GM12875 (cell line): ENCODE data around the gene ABI2.

ENCODE experiments used
- H3K4me3 ChIP-seq: one replicate; pipeline ENCODE4 v1.5.1; 2011; ENCODE audit warnings: low read depth, low read length, control low read depth
- CTCF ChIP-seq: IDR thresholded peaks from 2 replicates; pipeline ENCODE4 v1.5.1; 2011; ENCODE audit warnings: low read depth, mild to moderate bottlenecking, control low read depth, inconsistent platforms, low read length, moderate library complexity, borderline replicate concordance; ENCODE audit not compliant: insufficient read depth

Gene ABI2

GRCh38 chr2:203431391-203432185, 103.4 kb downstream of the ABI2 start:
- no peak for TF ChIP-seq CTCF
- H3K4me3 ChIP-seq, result no peak overlapping the region

- no peak overlapping the region for H3K4me3 ChIP-seq
- no peak for TF ChIP-seq CTCF
Observed at GRCh38 chr2:203432811-203433210, 104.6 kb downstream of the ABI2 start.

- H3K4me3 ChIP-seq, result no peak overlapping the region
- no peak for TF ChIP-seq CTCF
Observed at GRCh38 chr2:203436496-203436895, 108.3 kb downstream of the ABI2 start.

GRCh38 chr2:203437511-203437910, 109.3 kb downstream of the ABI2 start:
- no peak for TF ChIP-seq CTCF

GRCh38 chr2:203438528-203438927, 110.3 kb downstream of the ABI2 start:
- TF ChIP-seq CTCF, result no peak
- no peak overlapping the region for H3K4me3 ChIP-seq

More at GRCh38 chr2:203437511-203437910, 109.3 kb downstream of the ABI2 start:
- H3K4me3 ChIP-seq, result no peak overlapping the region

GRCh38 chr2:203440671-203441070, 112.5 kb downstream of the ABI2 start:
- H3K4me3 ChIP-seq, result no peak overlapping the region
- no peak for TF ChIP-seq CTCF

- no peak for TF ChIP-seq CTCF
- H3K4me3 ChIP-seq, result no peak overlapping the region
Observed at GRCh38 chr2:203441463-203441862, 113.3 kb downstream of the ABI2 start.
